Measurements from ENCODE around the gene CDC14A.
A peak's percentile ranks its signal among the peaks of the same experiment; 100 is the strongest.

CDC14A gene

GRCh38 chr1:100499194-100499811, 147.0 kb downstream of the CDC14A start:
- TF ChIP-seq TEAD4 (IDR thresholded peaks at IDR 0.05) (no peak), RAD21 (IDR thresholded peaks at IDR 0.05; ENCODE audit: low read depth) (no peak), NFIC (IDR thresholded peaks at IDR 0.05) (no peak), TAF1 (IDR thresholded peaks at IDR 0.05; ENCODE audit: low read depth) (no peak), FOXM1 (IDR thresholded peaks at IDR 0.05; ENCODE audit: borderline replicate concordance, low read depth) (no peak), CREB1 (IDR thresholded peaks at IDR 0.05; ENCODE audit: low read depth) (no peak), EGR1 (IDR thresholded peaks at IDR 0.05) (no peak), CEBPB (IDR thresholded peaks at IDR 0.05) (no peak)
- TF ChIP-seq, protein P1, sequence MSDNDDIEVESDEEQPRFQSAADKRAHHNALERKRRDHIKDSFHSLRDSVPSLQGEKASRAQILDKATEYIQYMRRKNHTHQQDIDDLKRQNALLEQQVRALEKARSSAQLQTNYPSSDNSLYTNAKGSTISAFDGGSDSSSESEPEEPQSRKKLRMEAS (IDR thresholded peaks at IDR 0.05): no peak

- no peak for TF ChIP-seq TEAD4 (IDR thresholded peaks at IDR 0.05)
- TF ChIP-seq REST (IDR thresholded peaks at IDR 0.05; ENCODE audit: low read depth): no peak
- TF ChIP-seq USF1 (IDR thresholded peaks at IDR 0.05): no peak
- no peak for TF ChIP-seq TAF1 (IDR thresholded peaks at IDR 0.05; ENCODE audit: low read depth)
- TF ChIP-seq, protein P1 (IDR thresholded peaks at IDR 0.05): no peak
- TF ChIP-seq CEBPB (IDR thresholded peaks at IDR 0.05): peak; percentile 75
- no peak for TF ChIP-seq EP300 (IDR thresholded peaks at IDR 0.05; ENCODE audit: borderline replicate concordance)
Measured at GRCh38 chr1:100502052-100502792, 149.9 kb downstream of the CDC14A start.

DNA sequence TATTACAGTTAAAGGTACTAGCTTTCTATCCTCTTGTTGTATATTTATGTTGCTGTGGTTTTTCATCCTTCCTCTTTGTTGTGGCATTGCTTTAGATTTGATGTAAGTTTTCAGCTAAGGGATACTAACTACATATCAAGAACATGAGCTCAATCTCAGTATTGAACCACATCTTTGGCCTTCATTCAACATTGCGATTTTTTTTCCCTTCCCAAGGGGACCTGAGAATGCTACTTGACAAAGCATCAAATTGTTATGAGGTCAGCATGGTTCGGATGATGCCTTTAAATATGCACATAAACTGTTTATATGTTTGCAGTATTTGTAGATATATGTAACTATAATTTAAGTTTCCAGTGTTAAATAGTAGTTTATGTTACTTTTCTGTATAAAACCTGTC, 153.9 kb downstream of the CDC14A start:
- TF ChIP-seq ZBTB7A (IDR thresholded peaks at IDR 0.05; ENCODE audit: low read depth) (no peak), NFIC (IDR thresholded peaks at IDR 0.05) (no peak)

DNA sequence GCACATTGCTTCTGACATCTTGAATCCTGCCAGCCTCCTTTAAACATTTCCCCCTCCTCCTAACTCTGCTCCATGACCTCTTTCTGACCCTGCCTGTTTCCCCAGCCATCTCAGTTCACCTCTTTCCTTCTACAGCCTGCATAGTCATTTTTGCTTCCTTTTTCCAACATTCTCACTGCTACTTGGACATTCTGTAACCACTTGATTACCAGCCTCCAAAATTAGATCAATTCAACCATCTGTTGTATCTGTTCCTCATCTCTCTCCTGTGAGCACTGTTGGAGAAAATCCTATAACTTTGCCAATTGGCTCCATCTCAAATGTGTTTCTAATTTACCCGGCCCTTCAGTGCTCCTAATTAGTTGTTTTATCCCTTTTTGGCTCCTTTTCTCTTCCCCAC, 158.1 kb downstream of the CDC14A start:
- TF ChIP-seq ZBTB7A (IDR thresholded peaks at IDR 0.05; ENCODE audit: low read depth) (no peak), YY1 (IDR thresholded peaks at IDR 0.05; ENCODE audit: low read depth) (no peak), NFIC (IDR thresholded peaks at IDR 0.05) (no peak), RAD21 (IDR thresholded peaks at IDR 0.05; ENCODE audit: low read depth) (no peak), TEAD4 (IDR thresholded peaks at IDR 0.05) (no peak), EGR1 (IDR thresholded peaks at IDR 0.05) (no peak)
- TF ChIP-seq, protein P1 (IDR thresholded peaks at IDR 0.05): no peak

DNA sequence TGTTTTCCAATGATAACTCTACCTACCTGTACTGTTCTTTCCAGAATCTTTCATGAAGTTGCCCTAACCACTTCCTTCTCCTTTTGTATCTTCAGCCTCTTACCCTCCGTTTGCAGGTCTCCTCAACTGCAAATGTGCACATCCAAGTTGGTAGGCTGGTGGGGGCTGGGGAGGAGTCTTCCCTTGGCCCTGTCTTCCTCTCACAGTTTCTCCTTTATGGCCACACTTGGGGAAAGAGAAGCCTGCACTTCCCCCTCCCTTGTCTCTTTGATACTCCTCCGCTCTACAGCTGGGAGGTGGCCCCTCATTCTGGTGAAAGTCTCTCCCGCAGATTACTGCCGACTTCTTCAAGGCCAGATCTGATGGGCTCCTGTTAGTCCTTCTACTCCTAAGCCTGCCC, 158.8 kb downstream of the CDC14A start:
- no peak for TF ChIP-seq YY1 (IDR thresholded peaks at IDR 0.05; ENCODE audit: low read depth)

DNA sequence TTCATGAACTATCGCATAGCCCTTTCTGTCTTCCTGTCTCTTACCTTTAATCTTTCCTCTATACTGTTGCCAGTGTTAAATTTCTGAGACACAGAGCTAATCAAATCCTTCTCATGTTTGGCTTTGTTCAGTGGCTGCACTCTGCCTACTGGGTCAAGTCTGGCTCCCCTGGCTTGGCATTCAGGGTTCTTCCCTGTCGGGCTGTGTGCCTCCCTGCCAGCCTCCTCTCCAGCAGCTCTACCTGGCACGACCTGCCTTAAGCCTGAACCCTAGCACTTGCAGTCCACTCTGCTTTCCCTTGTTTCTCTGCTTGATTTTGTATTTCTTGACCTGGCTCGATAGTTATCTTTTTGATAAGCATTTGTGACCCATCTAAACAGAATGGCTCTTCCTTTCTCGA, 159.5 kb downstream of the CDC14A start:
- TF ChIP-seq TAF1 (IDR thresholded peaks at IDR 0.05; ENCODE audit: low read depth) (no peak), CEBPB (IDR thresholded peaks at IDR 0.05) (no peak), RAD21 (IDR thresholded peaks at IDR 0.05; ENCODE audit: low read depth) (no peak), REST (IDR thresholded peaks at IDR 0.05; ENCODE audit: low read depth) (no peak), EGR1 (IDR thresholded peaks at IDR 0.05) (no peak), TCF12 (IDR thresholded peaks at IDR 0.05; ENCODE audit: low read depth) (no peak), FOXM1 (IDR thresholded peaks at IDR 0.05; ENCODE audit: borderline replicate concordance, low read depth) (no peak), YY1 (IDR thresholded peaks at IDR 0.05; ENCODE audit: low read depth) (no peak), CREB1 (IDR thresholded peaks at IDR 0.05; ENCODE audit: low read depth) (no peak), USF1 (IDR thresholded peaks at IDR 0.05) (no peak), EP300 (IDR thresholded peaks at IDR 0.05; ENCODE audit: borderline replicate concordance) (no peak), NFIC (IDR thresholded peaks at IDR 0.05) (no peak), TEAD4 (IDR thresholded peaks at IDR 0.05) (no peak)
